ENCODE data around the gene RSU1.
"Not testable (repeated sequence)": the region's sequence is repeated elsewhere in the genome, so short reads cannot be mapped to it uniquely, and the experiment has no call there.

Gene RSU1

GRCh38 chr10:16754765-16755164 lies 62.5 kb downstream of the RSU1 start:
- ATAC-seq: no peak
- TF ChIP-seq PPARA (CRISPR knock-in tag; IDR thresholded peaks at IDR 0.05; ENCODE audit: borderline replicate concordance): no peak
- TF ChIP-seq ZNF8 (CRISPR knock-in tag; IDR thresholded peaks at IDR 0.05): no peak
- no peak for TF ChIP-seq GLIS3 (CRISPR knock-in tag; IDR thresholded peaks at IDR 0.05)
- no peak for TF ChIP-seq ISL1 (CRISPR knock-in tag; IDR thresholded peaks at IDR 0.05)
- no peak for TF ChIP-seq CSDC2 (CRISPR knock-in tag; IDR thresholded peaks at IDR 0.05)
- TF ChIP-seq PATZ1 (CRISPR knock-in tag; IDR thresholded peaks at IDR 0.05; ENCODE audit: borderline replicate concordance): no peak

GRCh38 chr10:16752849-16753248 lies 64.4 kb downstream of the RSU1 start:
- ATAC-seq: not testable (repeated sequence)

GRCh38 chr10:16752099-16752498 lies 65.1 kb downstream of the RSU1 start:
- TF ChIP-seq SNAI2 (CRISPR knock-in tag; IDR thresholded peaks at IDR 0.05): no peak
- TF ChIP-seq TOX (CRISPR knock-in tag; IDR thresholded peaks at IDR 0.05; ENCODE audit: borderline replicate concordance): no peak
- TF ChIP-seq ISL1 (CRISPR knock-in tag; IDR thresholded peaks at IDR 0.05): no peak
- no peak for TF ChIP-seq OSR1 (CRISPR knock-in tag; IDR thresholded peaks at IDR 0.05)
- TF ChIP-seq ZC3H10 (CRISPR knock-in tag; IDR thresholded peaks at IDR 0.05): no peak
- no peak for TF ChIP-seq CSDC2 (CRISPR knock-in tag; IDR thresholded peaks at IDR 0.05)
- TF ChIP-seq ZFP30 (CRISPR knock-in tag; IDR thresholded peaks at IDR 0.05): no peak
- no peak for TF ChIP-seq ESRRG (CRISPR knock-in tag; IDR thresholded peaks at IDR 0.05)
- TF ChIP-seq, protein P1, sequence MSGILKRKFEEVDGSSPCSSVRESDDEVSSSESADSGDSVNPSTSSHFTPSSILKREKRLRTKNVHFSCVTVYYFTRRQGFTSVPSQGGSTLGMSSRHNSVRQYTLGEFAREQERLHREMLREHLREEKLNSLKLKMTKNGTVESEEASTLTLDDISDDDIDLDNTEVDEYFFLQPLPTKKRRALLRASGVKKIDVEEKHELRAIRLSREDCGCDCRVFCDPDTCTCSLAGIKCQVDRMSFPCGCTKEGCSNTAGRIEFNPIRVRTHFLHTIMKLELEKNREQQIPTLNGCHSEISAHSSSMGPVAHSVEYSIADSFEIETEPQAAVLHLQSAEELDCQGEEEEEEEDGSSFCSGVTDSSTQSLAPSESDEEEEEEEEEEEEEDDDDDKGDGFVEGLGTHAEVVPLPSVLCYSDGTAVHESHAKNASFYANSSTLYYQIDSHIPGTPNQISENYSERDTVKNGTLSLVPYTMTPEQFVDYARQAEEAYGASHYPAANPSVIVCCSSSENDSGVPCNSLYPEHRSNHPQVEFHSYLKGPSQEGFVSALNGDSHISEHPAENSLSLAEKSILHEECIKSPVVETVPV (CRISPR knock-in tag; IDR thresholded peaks at IDR 0.05): no peak
- TF ChIP-seq ARNTL (CRISPR knock-in tag; IDR thresholded peaks at IDR 0.05; ENCODE audit: borderline replicate concordance, low read depth): no peak
- TF ChIP-seq RARB (CRISPR knock-in tag; IDR thresholded peaks at IDR 0.05): no peak
- TF ChIP-seq GLIS3 (CRISPR knock-in tag; IDR thresholded peaks at IDR 0.05): no peak
- no peak for TF ChIP-seq BACH2 (CRISPR knock-in tag; IDR thresholded peaks at IDR 0.05; ENCODE audit: borderline replicate concordance)
- TF ChIP-seq TSHZ2 (CRISPR knock-in tag; IDR thresholded peaks at IDR 0.05): no peak
- no peak for TF ChIP-seq PATZ1 (CRISPR knock-in tag; IDR thresholded peaks at IDR 0.05; ENCODE audit: borderline replicate concordance)
- TF ChIP-seq ZNF8 (CRISPR knock-in tag; IDR thresholded peaks at IDR 0.05): no peak

DNA sequence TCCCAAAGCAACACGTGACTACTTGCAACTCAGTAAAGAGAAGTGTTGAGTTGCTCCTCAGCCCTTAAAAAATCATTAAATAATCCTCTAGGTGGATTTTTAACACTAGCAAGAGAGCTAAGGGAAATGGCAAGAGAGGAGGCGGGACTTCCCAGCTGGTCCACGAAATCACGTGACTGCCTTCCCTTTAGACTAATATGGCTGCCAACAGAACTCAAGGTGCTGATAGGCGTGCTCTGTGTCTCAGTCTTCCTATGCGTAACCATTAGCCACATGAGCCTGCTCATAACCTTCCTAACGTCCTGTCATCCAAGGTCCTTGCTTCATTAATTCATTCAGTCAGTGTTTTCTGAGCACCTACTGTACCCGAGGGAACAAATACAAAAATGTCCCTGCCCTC lies 66.0 kb downstream of the RSU1 start:
- TF ChIP-seq SNAI2 (CRISPR knock-in tag; IDR thresholded peaks at IDR 0.05) (no peak), ISL1 (CRISPR knock-in tag; IDR thresholded peaks at IDR 0.05) (no peak), PATZ1 (CRISPR knock-in tag; IDR thresholded peaks at IDR 0.05; ENCODE audit: borderline replicate concordance) (no peak), OSR1 (CRISPR knock-in tag; IDR thresholded peaks at IDR 0.05) (no peak), TSHZ2 (CRISPR knock-in tag; IDR thresholded peaks at IDR 0.05) (no peak), POU6F1 (CRISPR knock-in tag; IDR thresholded peaks at IDR 0.05; ENCODE audit: borderline replicate concordance, low read depth) (no peak)
- TF ChIP-seq, protein P1 (CRISPR knock-in tag; IDR thresholded peaks at IDR 0.05): no peak
- no peak for ATAC-seq

More at GRCh38 chr10:16752099-16752498, 65.1 kb downstream of the RSU1 start:
- ATAC-seq: no peak
